ENCODE data around the gene KIAA1210.

Gene KIAA1210

GRCh38 chrX:119028733-119029330, 98.8 kb downstream of the KIAA1210 start:
- no peak overlapping the region for H3K4me3 Mint-ChIP-seq
- no peak for DNase-seq
- no peaks in the 10 kb centered on the region for H3K4me1 Mint-ChIP-seq
- no peak for ATAC-seq
- no peak overlapping the region for H3K27ac Mint-ChIP-seq
- H3K27me3 Mint-ChIP-seq: no peaks in the 10 kb centered on the region
- H3K9me3 Mint-ChIP-seq: peaks cover 0 to 1% of the 10 kb centered on the region in 2 donors
